G401.6 (cell line): ENCODE measurements around the gene DOCK2.

ENCODE experiments used
- FAIRE-seq: peaks from 2 replicates; lab custom pipeline; 2012; peaks lifted over from hg19 to GRCh38; lab: Jason Lieb, UNC

Gene DOCK2

DNA sequence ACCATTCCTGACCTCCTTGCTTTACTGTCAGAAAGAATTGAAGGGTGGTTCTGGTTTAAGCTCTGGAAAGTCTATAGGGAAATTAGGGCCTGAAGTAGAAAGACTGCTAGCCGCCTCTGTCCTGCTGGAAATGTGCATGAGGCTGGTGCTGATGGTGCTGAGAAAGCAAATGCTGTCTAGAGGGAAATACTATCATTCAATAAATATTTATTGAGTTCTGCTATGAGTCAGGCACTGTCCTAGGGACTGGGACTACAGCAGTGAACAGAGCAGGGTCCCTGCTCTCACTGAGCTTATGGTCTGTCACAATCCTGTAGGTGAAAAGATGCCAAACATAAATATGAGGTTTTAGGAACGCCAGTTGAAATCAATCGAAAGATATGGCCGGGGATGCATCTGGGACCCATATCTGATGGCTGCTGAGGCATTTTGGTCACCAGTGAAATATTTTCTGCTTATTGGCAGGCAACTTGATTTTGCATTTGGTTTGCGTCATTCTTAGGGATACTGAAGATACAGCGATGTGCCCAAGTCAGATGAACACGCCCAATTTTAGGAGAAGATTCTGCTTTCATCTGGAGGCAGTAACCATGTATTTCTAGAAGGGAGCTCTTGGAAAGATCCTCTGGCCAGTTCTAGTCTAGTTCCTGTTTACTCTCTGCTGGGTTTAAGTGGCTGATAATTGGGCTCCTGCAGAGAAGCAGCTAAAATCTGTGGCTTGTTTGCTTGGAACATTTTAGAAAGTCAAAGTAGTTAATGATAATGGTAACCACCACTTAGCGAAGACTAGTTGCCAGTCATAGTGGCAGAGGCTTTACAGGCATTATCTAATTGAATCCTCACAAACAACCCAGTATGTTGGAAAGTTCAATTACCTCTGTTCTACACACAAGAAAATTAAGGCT lies 269.9 kb downstream of the DOCK2 start:
- FAIRE-seq = no peak

DNA sequence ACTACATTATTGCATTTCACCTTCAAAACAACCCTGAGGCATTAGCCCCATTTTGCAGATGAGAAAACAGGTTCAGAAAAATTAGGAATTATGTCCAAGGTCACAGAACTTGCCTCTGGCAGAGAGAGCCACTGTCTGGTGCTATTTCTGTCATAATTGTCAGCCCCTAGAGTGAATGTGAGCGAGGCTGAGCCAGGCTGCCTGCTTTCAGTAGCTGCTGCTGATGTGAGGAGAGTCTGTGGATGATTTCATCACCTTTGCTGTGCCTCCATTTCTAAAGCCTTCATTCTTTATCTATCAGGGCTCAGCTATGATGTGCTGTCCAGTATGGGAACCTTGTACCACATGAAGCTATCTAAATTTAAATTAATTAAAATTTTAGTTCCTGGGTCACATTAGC lies 271.8 kb downstream of the DOCK2 start:
- no peak for FAIRE-seq

DNA sequence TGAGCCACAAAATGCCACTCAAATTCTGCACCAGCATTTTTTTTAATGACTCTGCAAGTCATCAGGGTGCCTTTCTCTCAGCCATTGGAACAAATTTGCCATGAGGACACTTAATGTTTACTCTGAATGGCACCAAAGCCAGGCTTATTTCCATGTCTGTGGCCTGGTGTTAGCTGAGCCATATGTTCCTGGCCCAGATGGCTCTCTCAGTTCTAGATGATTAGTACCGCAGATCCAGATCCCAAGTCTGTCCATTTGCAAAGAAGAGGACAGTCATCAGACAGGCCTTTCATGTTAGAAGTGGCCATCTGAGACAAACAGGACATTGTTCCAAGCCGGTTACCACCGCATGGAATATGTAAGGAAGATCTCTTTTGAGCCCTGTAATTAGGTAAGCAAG lies 272.9 kb downstream of the DOCK2 start:
- no peak for FAIRE-seq

DNA sequence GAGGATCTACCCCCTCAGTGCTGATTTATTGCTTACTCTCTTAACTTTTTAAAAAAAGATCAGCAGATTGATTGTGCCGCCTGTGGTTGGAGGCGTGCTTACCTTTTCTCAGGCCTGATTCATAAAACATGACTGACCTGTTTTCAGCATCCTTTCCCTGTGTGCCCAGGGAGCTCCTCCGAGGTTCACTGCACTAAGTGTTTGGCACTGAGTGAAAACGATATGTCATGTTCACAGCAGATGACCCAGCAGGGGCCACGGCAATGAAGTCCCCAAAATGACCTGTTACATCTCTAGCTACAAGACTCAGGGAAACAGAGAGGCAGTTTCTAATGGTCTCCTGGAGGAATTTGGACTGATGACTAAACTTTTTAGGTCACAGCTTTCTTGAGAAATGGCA lies 273.3 kb downstream of the DOCK2 start:
- FAIRE-seq = no peak

DNA sequence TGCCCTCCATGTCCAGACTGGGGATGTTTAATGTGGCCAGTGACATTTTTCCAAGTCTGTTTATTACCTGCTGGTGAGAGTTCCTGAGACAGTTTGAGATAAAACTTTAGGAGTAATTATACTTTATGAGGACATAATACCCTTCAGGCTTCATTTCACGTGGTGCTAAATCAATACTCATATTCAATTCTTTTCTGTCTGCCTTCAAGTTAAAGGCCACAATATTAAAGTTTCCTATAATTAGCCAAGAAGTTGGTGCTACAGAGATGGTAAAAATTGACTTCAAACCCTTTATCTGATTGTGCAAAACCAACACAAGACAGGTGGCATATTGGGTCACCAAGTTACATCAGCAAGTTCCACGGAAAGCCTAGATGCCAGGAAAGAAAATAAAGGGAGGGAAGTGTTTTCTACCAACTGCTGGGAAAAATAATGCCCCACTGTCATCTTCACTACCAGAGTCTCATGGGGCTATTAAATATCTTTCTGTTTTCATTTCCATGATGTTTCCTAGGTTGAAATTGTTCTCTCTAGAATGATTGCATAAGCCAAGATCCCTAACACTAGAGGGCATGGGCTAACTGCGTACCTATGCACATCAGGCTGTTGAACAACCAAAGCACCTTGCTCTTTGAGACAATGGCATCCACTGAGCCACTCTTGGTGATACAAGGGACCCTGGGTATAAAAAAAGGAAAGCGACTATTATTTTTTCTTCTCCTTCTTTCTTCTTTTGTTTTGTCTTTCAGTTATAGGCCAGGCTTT lies 274.6 kb downstream of the DOCK2 start:
- FAIRE-seq = no peak

DNA sequence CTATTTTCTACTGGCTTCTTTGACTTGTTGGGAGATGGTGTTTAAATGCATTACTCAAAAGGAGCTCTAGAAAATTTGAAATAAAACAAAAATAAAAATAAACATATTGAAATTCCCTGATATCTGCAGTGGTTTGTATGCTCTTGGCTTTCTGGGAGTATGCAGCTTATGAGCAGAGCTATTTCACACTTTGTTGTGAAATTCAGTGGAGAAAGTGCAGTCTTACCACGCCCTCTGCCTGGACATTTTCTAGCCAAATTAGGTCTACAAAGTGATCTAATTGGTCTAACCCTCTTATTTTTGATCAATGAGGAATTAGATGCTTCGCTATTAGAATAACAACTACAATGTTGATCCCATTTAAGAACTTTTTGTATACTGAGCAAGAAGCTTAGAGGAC lies 276.4 kb downstream of the DOCK2 start:
- no peak for FAIRE-seq

DNA sequence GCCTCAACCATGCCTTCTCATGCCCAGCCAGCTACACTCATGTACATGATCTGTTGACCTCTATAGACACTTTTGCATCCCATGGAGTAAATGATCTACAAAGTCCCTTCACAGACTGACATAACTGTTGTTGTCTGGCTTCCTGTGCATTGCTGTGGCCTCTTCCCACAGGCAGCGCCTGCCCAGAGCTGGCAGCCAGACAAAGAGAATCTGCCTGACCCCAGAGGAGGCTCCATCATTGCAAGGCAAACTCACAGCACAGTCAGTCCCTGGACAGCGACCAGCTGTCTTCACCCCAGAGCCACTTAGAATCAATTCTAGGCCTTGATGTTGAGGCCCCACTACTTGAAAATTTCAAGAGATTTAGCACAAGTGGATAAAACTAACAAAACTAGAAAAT lies 277.7 kb downstream of the DOCK2 start:
- no peak for FAIRE-seq

DNA sequence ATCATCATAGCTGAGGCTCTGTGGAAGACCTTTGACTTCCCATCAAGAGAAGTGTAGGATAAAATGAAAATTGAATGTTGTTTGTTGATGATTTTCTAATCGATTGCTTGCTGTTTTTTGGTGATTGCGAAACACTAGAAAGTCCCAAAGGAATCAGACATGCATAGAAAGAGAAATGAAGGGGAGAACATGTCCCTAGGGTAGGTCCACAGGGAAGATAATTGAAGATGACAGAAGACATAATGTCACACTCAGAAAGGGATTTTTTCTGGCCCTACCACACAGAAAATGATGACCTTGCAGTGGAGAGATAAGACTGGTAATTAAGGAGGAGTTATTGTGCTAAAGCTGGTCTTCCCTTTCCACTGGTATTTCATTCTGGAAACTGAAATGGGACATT lies 280.4 kb downstream of the DOCK2 start:
- FAIRE-seq = no peak

DNA sequence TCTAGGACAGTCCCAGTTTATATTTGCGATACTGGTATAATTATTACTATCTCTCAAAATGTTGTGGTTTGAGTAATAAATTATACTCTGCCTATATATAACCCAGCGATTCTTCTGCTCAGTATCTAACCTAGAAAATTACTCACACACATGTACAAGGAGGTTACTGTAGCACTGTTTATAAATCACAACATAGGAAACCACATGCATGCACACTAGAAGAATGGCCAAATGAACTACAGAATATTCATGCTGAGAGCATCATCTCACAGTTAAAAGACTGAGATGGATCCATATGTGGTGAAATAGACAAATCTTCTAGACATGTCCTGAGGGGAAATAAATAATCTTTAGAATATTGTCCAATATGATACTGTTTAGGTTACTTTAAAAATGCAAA lies 281.2 kb downstream of the DOCK2 start:
- no peak for FAIRE-seq

DNA sequence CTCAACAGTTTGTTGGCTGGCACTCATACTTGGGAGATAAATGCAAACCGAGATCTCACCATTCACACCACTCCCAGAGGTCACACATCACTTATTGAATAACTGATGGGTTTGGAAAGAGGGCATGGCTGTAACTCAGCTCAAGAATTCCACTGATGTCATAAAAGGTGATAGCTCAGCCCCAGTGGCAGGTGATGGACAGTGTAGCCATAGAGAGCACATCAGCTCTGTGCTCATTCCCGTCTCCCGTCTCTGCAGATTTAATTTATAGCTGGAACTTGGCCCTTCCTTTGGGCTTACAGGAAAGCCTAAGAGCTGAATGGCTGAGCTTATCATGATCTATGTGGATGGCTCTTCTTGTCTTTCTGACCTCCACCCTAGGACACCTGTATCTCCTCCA lies 283.4 kb downstream of the DOCK2 start:
- FAIRE-seq = no peak

DNA sequence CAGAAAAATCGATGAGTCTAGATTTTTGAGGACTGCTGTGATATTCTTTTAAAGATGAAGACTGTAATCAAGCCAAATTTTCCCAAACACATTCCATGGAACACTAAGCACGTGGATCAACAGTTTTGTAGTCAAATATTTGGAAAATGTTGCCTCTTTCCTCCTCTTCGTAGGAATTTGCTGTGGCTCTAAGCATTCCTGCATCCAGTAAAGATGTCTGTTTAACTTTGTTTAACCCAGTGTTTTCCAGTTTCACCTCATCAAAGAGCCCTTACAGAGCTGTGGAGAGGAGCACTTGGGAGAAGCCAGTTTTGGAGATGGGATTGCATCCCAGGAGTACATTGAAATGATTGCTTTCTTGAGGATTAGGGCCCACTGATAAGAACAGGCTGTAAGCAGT lies 284.3 kb downstream of the DOCK2 start:
- FAIRE-seq = no peak

DNA sequence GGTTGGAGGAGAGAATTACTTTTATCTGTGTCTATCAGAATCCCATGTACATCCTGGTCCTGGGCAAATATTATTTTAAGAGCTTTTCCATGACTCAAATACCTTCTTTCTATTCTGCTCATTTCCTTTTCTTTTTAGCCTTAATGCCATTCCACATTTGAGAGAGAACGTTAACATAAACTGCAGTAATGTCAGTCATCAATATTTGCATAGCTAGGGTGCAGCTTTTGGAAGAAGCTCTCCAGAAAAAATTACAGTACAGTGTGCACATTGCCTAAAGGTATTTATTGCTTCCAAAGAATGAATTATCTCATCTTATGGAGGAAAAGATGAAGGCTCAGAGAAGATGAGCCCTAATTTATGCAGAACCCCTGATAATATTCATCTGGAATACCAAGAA lies 284.9 kb downstream of the DOCK2 start:
- no peak for FAIRE-seq

DNA sequence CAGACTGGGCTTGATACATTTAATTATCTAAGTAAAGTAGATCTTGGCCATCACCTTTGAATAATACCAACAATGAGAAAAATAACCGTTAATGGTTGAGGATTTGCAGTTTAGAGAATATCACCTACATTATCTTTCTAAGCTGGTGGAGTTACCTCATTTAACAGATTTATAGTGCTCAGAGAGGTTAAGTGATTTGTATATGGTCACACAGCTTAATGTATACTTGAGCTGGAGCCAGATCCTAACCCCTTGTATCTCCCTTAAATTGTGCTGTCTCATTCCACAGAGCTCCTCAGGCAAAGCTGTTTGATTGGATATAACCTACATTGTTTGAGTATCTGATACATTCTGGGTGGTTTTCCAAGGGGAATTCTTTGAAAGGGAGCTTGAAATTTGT lies 285.4 kb downstream of the DOCK2 start:
- no peak for FAIRE-seq

DNA sequence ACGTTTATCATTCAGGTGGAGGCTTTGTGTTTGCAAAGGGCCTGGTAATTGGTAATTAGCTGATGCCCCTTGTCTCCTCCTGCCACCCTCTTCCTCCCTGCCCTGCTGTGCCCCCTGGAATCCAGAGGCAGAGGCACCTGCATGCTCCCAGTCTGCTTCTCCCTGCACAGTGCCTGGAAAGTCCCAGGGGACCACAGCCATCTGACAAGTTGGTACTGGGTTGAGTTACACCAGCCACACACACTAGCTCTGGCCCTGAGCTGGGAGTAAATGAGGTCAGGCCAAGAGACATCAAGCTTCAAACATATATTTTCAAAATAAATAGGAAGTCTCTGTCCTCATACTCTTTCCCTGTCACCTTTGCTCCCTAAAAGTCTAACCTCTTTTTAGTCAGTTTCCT lies 286.9 kb downstream of the DOCK2 start:
- FAIRE-seq = no peak

DNA sequence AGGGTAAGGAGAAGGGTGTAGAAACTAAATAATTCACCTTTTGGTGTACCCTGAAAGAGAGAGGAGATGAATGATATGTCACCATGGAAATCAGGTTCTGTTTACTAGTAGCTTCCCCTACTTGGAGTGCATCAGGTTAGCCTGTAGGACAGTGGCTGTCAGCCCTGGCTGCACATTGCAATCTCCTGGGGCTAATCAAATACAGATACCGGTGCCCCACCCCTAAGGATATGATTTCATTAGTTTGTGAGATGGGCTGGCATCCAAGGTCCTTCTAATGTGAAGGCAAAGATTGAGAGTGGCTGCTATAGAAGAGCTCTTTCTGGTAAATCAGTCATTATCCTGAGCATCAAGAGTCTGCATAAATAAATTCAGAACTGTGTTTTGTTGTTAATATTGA lies 296.1 kb downstream of the DOCK2 start:
- FAIRE-seq = no peak

DNA sequence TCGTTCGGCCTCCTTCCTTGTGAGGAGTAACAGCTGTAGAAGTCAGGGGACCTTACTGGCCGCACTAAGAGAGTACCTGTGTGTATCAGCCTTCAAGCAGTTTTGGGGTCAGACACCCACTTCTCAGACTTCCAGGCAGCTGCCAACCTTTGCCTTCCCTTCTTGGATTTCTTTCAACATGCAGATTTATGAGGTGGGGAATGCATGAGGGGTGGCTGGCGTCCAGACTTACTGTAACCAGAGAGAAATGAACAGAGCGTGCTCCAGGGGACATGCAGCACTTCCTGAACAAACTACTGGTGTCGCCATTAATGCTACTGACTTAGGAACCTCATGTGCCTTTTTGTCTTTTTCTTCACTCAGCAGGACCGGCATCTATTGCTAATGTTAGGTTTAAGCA lies 296.5 kb downstream of the DOCK2 start:
- FAIRE-seq = no peak

DNA sequence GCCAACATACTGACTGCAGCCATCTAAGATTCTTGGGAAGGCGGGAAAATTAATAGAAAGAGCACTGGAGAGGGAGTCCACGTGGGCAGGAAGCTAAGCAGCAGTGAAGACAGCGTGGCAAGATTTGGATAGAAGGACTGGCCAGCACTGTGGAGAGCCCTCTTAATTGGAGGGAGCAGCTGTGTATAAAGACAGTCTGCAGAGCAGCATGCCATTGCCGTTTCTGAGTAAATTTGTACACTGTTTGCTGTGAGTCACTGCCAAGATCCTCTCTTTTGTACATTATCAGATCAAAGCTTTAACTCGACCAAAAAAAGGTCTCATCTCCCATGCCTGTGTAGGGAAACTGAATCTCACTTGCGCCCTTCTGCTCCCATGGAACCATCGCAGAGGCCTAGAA lies 297.9 kb downstream of the DOCK2 start:
- FAIRE-seq = no peak

DNA sequence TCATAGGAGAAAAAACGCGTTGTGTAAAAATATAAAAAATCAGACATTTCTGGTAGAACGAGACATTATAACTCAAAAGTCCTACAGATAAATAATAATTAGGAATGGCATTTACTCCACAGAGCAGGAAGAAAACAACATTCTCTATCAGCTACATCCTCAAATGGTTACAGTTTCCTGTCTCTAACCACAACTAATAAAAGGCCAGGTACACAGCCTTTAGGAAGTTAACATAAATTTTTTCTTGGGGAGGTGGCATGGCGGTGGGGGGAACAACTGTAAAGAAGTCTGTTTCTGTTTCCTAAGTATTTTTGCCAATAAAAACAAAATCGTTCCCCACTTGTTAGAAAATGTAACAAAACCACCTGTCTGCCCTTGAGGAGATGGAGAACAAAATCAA lies 298.7 kb downstream of the DOCK2 start:
- no peak for FAIRE-seq

DNA sequence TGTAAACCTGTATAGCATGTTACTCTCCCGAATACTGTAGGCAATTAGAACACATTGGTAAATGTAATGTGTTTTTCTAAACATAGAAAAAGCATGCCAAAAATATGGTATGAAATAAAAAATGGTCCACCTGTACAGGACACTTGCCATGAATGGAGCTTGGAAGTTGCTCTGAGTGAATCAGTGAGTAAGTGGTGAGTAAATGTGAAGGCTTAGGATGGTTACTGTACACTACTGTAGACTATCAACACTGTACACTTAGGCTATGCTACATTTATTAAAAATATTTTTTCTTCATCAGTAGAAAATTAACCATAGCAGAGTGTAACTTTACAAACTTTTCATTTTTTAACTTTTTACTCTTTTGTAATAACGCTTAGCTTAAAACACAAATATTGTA lies 301.4 kb downstream of the DOCK2 start:
- no peak for FAIRE-seq

DNA sequence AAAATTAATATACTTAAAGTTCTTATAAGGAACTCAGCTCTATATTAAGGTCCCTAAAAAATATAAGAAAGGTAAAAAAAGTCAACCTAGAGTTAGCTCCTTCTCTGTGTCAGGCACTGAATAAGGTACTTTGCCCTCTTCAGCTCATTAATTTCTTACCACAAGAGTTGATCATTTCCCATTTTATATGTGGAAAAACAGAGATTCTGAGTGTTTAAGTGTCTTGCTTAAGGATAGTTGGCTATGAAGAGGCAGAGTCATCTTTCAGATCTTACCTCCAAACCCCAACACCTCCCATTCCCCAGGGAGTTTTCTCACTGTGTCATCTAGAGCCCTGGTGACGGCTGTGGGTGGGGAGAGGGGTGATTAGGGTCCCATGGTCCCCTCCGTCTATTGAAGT lies 302.7 kb downstream of the DOCK2 start:
- FAIRE-seq = no peak

DNA sequence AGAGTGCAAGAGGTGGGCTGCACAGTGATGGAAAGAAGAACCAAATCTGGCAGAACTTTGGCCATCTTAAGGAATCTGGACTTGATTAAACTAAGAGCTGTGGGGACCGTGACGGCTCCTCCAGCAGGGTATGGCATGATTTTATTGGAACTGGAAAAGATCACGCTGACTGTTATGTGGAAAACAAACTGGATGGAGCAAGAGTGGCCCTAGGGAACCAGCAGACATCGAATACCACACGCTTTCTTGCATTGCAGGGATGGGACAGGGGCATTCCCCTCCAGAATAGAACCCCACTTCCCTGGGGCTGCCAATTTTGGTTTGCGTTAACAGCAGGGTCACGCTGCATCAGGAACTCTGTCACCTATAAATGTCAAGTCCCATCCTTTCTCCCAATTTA lies 304.5 kb downstream of the DOCK2 start:
- FAIRE-seq = no peak

DNA sequence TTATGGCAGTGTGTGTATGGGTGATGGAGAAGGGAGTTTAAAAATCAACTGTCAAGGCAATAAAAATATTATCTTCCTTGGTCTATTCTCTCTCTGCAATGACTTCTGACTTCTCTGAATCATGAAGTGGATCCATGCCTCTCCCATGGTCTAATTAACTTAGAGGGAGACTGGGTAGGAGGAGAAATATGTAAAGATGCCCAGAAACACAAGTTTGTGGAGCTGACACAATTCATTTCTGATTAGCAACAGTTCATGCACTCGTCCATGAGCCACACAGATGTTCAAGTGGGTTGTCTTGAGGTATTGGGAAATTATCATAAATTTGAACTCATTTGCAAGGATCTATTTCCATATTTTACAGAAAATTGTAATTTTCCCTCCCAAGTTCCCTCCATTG lies 305.1 kb downstream of the DOCK2 start:
- FAIRE-seq = no peak

DNA sequence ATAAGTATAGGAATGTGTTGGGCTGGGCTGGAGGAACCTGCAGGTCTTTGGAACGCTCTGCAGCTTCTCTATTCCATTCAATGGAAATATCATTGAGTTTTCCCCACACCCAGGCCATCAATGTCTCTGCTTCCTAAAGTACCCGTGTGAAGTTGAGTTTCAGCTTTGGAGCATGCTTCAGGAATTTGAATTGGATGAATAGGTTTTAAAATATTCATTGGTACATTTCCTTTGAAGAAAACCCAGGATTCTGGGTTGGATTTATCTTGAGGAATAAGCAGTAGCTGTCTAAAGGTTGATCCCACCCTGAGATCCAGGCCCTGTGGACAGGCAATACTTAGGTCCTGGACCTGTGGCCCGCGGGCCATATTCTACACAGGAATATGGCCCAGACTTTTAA lies 306.0 kb downstream of the DOCK2 start:
- FAIRE-seq = no peak

DNA sequence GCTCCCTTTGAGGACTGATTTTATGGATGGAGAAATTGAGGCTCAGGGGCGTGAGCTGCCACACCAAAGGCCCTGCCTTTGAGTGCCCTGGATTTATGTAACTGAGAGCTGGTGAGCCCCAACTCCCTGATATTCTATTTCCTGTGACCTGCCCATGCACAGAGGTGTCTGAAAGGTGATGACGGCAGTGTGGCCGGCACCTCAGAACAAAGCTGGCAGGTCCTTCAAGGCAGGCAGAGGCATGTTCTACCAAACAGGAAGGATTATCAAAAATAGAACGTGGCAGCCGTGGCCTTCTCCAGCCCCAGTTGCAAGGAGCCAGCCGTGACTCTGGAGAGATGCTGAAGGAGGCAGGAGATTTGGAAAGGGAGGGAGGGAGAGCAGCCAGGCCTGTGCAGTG lies 307.0 kb downstream of the DOCK2 start:
- FAIRE-seq = no peak
